Lung (tissue), 12 donors: ENCODE data around the gene PRPF6. TPM values are rescaled to one million over a fixed set of nuclear protein-coding genes. Genes with fewer than 3 reads are reported as not detected.

ENCODE experiments used
- ATAC-seq: fragments of 200-7000 bp; cut with Tn5 transposase; one replicate; pipeline ENCODE4 v1.9.1; 2020; ENCODE audit warnings: moderate number of reproducible peaks; ENCODE audit not compliant: insufficient read depth, low FRiP score
- DNase-seq, 3 donors: peaks; one replicate each; pipeline ENCODE4 v3.0.0-alpha.2; 2013 to 2017
- H3K27ac ChIP-seq, 2 donors: one replicate each; pipeline ENCODE4 v1.5.1; 2013; ENCODE audit warnings: mild to moderate bottlenecking in 2 of 2, moderate library complexity in 2 of 2, control low read depth in 1 of 2, inconsistent platforms in 1 of 2, low read depth in 1 of 2, low read length in 1 of 2
- H3K27me3 ChIP-seq, 3 donors: one replicate each; pipeline ENCODE4 v1.5.1; 2013; ENCODE audit warnings: low read length in 2 of 3; ENCODE audit not compliant: control insufficient read depth in 3 of 3, insufficient read depth in 3 of 3
- H3K36me3 ChIP-seq, 4 donors: one replicate each; pipeline ENCODE4 v1.5.1; 2013; ENCODE audit warnings: low read length in 4 of 4, mild to moderate bottlenecking in 1 of 4, moderate library complexity in 1 of 4; ENCODE audit not compliant: control insufficient read depth in 4 of 4, insufficient read depth in 4 of 4
- H3K4me1 ChIP-seq, 5 donors: one replicate each; pipeline ENCODE4 v1.5.1; 2013; ENCODE audit warnings: low read length in 5 of 5, mild to moderate bottlenecking in 2 of 5, moderate library complexity in 1 of 5; ENCODE audit not compliant: control insufficient read depth in 5 of 5, insufficient read depth in 5 of 5
- H3K4me3 ChIP-seq: one replicate; pipeline ENCODE4 v1.5.1; 2013; ENCODE audit warnings: mild to moderate bottlenecking, control low read depth, moderate library complexity
- H3K9ac ChIP-seq, 2 donors: one replicate each; pipeline ENCODE4 v1.5.1; 2013; ENCODE audit warnings: low read length in 2 of 2, control low read depth in 1 of 2; ENCODE audit not compliant: insufficient read depth in 1 of 2
- H3K9me3 ChIP-seq, 4 donors: one replicate each; pipeline ENCODE4 v1.5.1; 2013; ENCODE audit warnings: low read length in 3 of 4, mild to moderate bottlenecking in 1 of 4, moderate library complexity in 1 of 4; ENCODE audit not compliant: control insufficient read depth in 4 of 4, insufficient read depth in 3 of 4
- CTCF ChIP-seq: IDR thresholded peaks from 2 replicates; pipeline ENCODE4 v1.5.1; 2012; ENCODE audit warnings: mild to moderate bottlenecking; ENCODE audit errors: control extremely low read depth, extremely low read depth
- WGBS, 2 donors: extraction: QIAGEN DNeasy Blood & Tissue Kit; methylation state at CpG; one replicate each; pipeline ENCODE4 v1.1.7; 2013; 5-methylcytosine and 5-hydroxymethylcytosine counted together
- polyA plus RNA-seq, 2 donors: library from polyadenylated mRNA; stranded (reverse); fragments of 200-250 nt; gene quantifications; one replicate each; pipeline ENCODE4 v1.2.1, GENCODE V29; 2013
- total RNA-seq, 2 donors: library from RNA; depleted of rRNA in 1 of 2; stranded (reverse); fragments of >200 nt in 1 of 2; gene quantifications; one replicate each; pipeline ENCODE4 v1.2.1, GENCODE V29; 2014 to 2021
- donor health status: control.
- donor health status: control.
- donor health status: Bipolar disorder and iron deficiency.
- donor health status: healthy.
- donor health status: DM: yes; HTN: yes; CAD: no.

Gene PRPF6
- total and polyA plus RNA-seq, 4 donors, result 43.6 to 65.0 (median 54.2) TPM

- Histone ChIP-seq H3K4me3 (no peak overlapping the region), H3K27ac (no peak overlapping the region), H3K27me3 (no peaks in the 10 kb centered on the region), H3K9me3 (no peaks in the 10 kb centered on the region), H3K4me1 (peaks cover 7 to 22% (median 8%) of the 10 kb centered on the region in 5 donors), H3K9ac (no peak overlapping the region), H3K36me3 (peaks cover 0 to 9% (median 2%) of the 10 kb centered on the region in 4 donors)
- no peak for TF ChIP-seq CTCF
- no peak for DNase-seq
- 41 to 43% methylated on average over 5 of the region's 5 CpGs for WGBS, 2 donors
- no peak for ATAC-seq
These were observed 85.0 kb downstream of the PRPF6 start for GRCh38 chr20:64065974-64066343.

- H3K4me3 ChIP-seq, result no peak overlapping the region
- ATAC-seq, result no peak
- DNase-seq, result no peak
- H3K9ac ChIP-seq, result no peak overlapping the region
- 73 to 85% methylated on average over 6 of the region's 6 CpGs for WGBS, 2 donors
- H3K9me3 ChIP-seq, result no peaks in the 10 kb centered on the region
- peaks cover 7 to 19% (median 8%) of the 10 kb centered on the region in 5 donors for H3K4me1 ChIP-seq
- TF ChIP-seq CTCF, result no peak
- H3K27me3 ChIP-seq, result no peaks in the 10 kb centered on the region
- no peak overlapping the region for H3K27ac ChIP-seq
- peaks cover 0 to 14% (median 5%) of the 10 kb centered on the region in 4 donors for H3K36me3 ChIP-seq
These were observed 86.2 kb downstream of the PRPF6 start for GRCh38 chr20:64067005-64067632.

- Histone ChIP-seq H3K27me3 (no peaks in the 10 kb centered on the region), H3K4me1 (peaks cover 4 to 14% (median 8%) of the 10 kb centered on the region in 5 donors), H3K9ac (no peak overlapping the region), H3K4me3 (no peak overlapping the region), H3K9me3 (no peaks in the 10 kb centered on the region), H3K36me3 (peaks cover 0 to 21% (median 8%) of the 10 kb centered on the region in 4 donors), H3K27ac (no peak overlapping the region)
- no peak for TF ChIP-seq CTCF
- DNase-seq, result no peak
- 69 to 72% methylated on average over 12 of the region's 12 CpGs for WGBS, 2 donors
- no peak for ATAC-seq
These were observed 86.9 kb downstream of the PRPF6 start for GRCh38 chr20:64067733-64068307.
